Uterus (tissue), 2 donors: Measurements from ENCODE around the gene CAMTA1.

Source experiments
- CTCF ChIP-seq, 4 experiments: fragments of 200-600 bp in 2 of 4; fragments of 450-650 bp in 2 of 4; sonication (generic) in 2 of 4; IDR thresholded peaks; one replicate each; pipeline ENCODE4 v1.5.1; 2016 to 2019; ENCODE audit warnings: antibody characterized with exemption in 4 of 4, mild to moderate bottlenecking in 2 of 4, moderate library complexity in 1 of 4
- POLR2A ChIP-seq, 2 donors: fragments of 450-650 bp; IDR thresholded peaks; one replicate each; pipeline ENCODE4 v1.6.1; 2016; ENCODE audit warnings: antibody characterized with exemption in 2 of 2, mild to moderate bottlenecking in 1 of 2, moderate library complexity in 1 of 2

- no peak for TF ChIP-seq CTCF (IDR thresholded peaks at IDR 0.05)
- no peak for TF ChIP-seq POLR2A (IDR thresholded peaks at IDR 0.05)
Observed at GRCh38 chr1:7382971-7383370, 597.7 kb downstream of the CAMTA1 start.
